ENCODE data around the gene UBE2E3.
A peak's percentile ranks its signal among the peaks of the same experiment; 100 is the strongest.

GRCh38 chr2:181058378-181059269 is 78.2 kb downstream of the UBE2E3 start:
- TF ChIP-seq, protein P1, sequence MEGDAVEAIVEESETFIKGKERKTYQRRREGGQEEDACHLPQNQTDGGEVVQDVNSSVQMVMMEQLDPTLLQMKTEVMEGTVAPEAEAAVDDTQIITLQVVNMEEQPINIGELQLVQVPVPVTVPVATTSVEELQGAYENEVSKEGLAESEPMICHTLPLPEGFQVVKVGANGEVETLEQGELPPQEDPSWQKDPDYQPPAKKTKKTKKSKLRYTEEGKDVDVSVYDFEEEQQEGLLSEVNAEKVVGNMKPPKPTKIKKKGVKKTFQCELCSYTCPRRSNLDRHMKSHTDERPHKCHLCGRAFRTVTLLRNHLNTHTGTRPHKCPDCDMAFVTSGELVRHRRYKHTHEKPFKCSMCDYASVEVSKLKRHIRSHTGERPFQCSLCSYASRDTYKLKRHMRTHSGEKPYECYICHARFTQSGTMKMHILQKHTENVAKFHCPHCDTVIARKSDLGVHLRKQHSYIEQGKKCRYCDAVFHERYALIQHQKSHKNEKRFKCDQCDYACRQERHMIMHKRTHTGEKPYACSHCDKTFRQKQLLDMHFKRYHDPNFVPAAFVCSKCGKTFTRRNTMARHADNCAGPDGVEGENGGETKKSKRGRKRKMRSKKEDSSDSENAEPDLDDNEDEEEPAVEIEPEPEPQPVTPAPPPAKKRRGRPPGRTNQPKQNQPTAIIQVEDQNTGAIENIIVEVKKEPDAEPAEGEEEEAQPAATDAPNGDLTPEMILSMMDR (IDR thresholded peaks at IDR 0.05) = peak in 3 of 4 experiments; percentile 25 to 34 (median 30)
- TF ChIP-seq POLR2A (IDR thresholded peaks at IDR 0.05) = no peak

Measured in prostate gland (tissue), 2 donors.